Thymus (tissue), 11 donors: ENCODE measurements around the gene TTC31. TPM values are rescaled to one million over a fixed set of nuclear protein-coding genes. Genes with fewer than 3 reads are reported as not detected.

Source experiments
- DNase-seq, 9 donors: peaks; one replicate each; pipeline ENCODE4 v3.0.0-alpha.2; 2013; ENCODE audit warnings: low spot score in 9 of 9, low read depth in 6 of 9, missing footprints in 1 of 9
- H3K27ac ChIP-seq, 2 donors: one replicate each; pipeline ENCODE4 v1.5.1; 2013; ENCODE audit warnings: control low read depth in 1 of 2, low read depth in 1 of 2, low read length in 1 of 2, mild to moderate bottlenecking in 1 of 2, moderate library complexity in 1 of 2
- H3K27me3 ChIP-seq, 2 donors: one replicate each; pipeline ENCODE4 v1.5.1; 2013; ENCODE audit warnings: low read length in 1 of 2; ENCODE audit not compliant: control insufficient read depth in 2 of 2, insufficient read depth in 1 of 2
- H3K36me3 ChIP-seq, 2 donors: one replicate each; pipeline ENCODE4 v1.5.1; 2013; ENCODE audit warnings: low read length in 1 of 2, mild to moderate bottlenecking in 1 of 2, moderate library complexity in 1 of 2; ENCODE audit not compliant: control insufficient read depth in 2 of 2, insufficient read depth in 2 of 2
- H3K4me1 ChIP-seq, 2 donors: one replicate each; pipeline ENCODE4 v1.5.1; 2013; ENCODE audit warnings: low read length in 2 of 2; ENCODE audit not compliant: control insufficient read depth in 2 of 2, insufficient read depth in 2 of 2
- H3K4me3 ChIP-seq, 2 donors: one replicate each; pipeline ENCODE4 v1.5.1; 2013; ENCODE audit warnings: low read length in 2 of 2, control low read depth in 1 of 2, mild to moderate bottlenecking in 1 of 2
- H3K9me3 ChIP-seq, 2 donors: one replicate each; pipeline ENCODE4 v1.5.1; 2013; ENCODE audit warnings: low read length in 1 of 2, mild to moderate bottlenecking in 1 of 2; ENCODE audit not compliant: control insufficient read depth in 2 of 2, insufficient read depth in 1 of 2
- WGBS: extraction: QIAGEN DNeasy Blood & Tissue Kit; methylation state at CpG from one replicate; pipeline ENCODE4 v1.1.7; 2013; 5-methylcytosine and 5-hydroxymethylcytosine counted together
- polyA plus RNA-seq: library from polyadenylated mRNA; stranded (reverse); fragments of 200-250 nt; gene quantifications from one replicate; pipeline ENCODE4 v1.2.3, GENCODE V29; 2013
- total RNA-seq: library from RNA; stranded (reverse); fragments of 120-200 nt; gene quantifications from one replicate; pipeline ENCODE4 v1.2.4, GENCODE V29; 2013
- donor health status: healthy.

TTC31 gene
- total and polyA plus RNA-seq, 2 donors: 10.3 to 23.5 TPM

- Histone ChIP-seq H3K27ac (no peak overlapping the region), H3K9me3 (no peaks in the 10 kb centered on the region), H3K36me3 (peaks cover 31% of the 10 kb centered on the region in 2 donors), H3K27me3 (peaks cover 0 to 2% of the 10 kb centered on the region in 2 donors), H3K4me3 (no peak overlapping the region), H3K4me1 (peaks cover 21 to 31% of the 10 kb centered on the region in 2 donors)
- DNase-seq: peak in 3 of 9 donors; percentile 45 to 73 (median 47)
Measured at GRCh38 chr2:74532222-74532621, 49.3 kb downstream of the TTC31 start.

- no peak for DNase-seq
- 97% methylated on average over 4 of the region's 4 CpGs for WGBS
- no peak overlapping the region for H3K4me3 ChIP-seq
- H3K4me1 ChIP-seq: peaks cover 14 to 23% of the 10 kb centered on the region in 2 donors
- no peaks in the 10 kb centered on the region for H3K9me3 ChIP-seq
- H3K27ac ChIP-seq: no peak overlapping the region
- peaks cover 0 to 2% of the 10 kb centered on the region in 2 donors for H3K27me3 ChIP-seq
- H3K36me3 ChIP-seq: peaks cover 19 to 21% of the 10 kb centered on the region in 2 donors
Measured at GRCh38 chr2:74533464-74533863, 50.6 kb downstream of the TTC31 start.

GRCh38 chr2:74534411-74534810 is 51.5 kb downstream of the TTC31 start:
- no peak for DNase-seq
- Histone ChIP-seq H3K27ac (no peak overlapping the region), H3K4me1 (peaks cover 10 to 19% of the 10 kb centered on the region in 2 donors), H3K36me3 (peaks cover 19 to 21% of the 10 kb centered on the region in 2 donors), H3K27me3 (peaks cover 0 to 10% of the 10 kb centered on the region in 2 donors), H3K9me3 (no peaks in the 10 kb centered on the region), H3K4me3 (no peak overlapping the region)
- WGBS: 94% methylated on average over 12 of the region's 12 CpGs

- peaks cover 0 to 14% of the 10 kb centered on the region in 2 donors for H3K27me3 ChIP-seq
- peaks cover 10 to 18% of the 10 kb centered on the region in 2 donors for H3K4me1 ChIP-seq
- peaks cover 19 to 21% of the 10 kb centered on the region in 2 donors for H3K36me3 ChIP-seq
- no peaks in the 10 kb centered on the region for H3K9me3 ChIP-seq
- no peak overlapping the region for H3K4me3 ChIP-seq
- H3K27ac ChIP-seq: no peak overlapping the region
- no peak for DNase-seq
- 97% methylated on average over 10 of the region's 10 CpGs for WGBS
Measured at GRCh38 chr2:74535440-74535965, 52.6 kb downstream of the TTC31 start.

- no peak for DNase-seq
- 94% methylated on average over 23 of the region's 23 CpGs for WGBS
- peaks cover 15 to 17% of the 10 kb centered on the region in 2 donors for H3K36me3 ChIP-seq
- no peak overlapping the region for H3K27ac ChIP-seq
- H3K4me3 ChIP-seq: no peak overlapping the region
- H3K4me1 ChIP-seq: peaks cover 1 to 10% of the 10 kb centered on the region in 2 donors
- H3K27me3 ChIP-seq: peaks cover 0 to 14% of the 10 kb centered on the region in 2 donors
- H3K9me3 ChIP-seq: no peaks in the 10 kb centered on the region
Measured at GRCh38 chr2:74536166-74536950, 53.5 kb downstream of the TTC31 start.

- Histone ChIP-seq H3K4me3 (no peak overlapping the region), H3K36me3 (peaks cover 12 to 15% of the 10 kb centered on the region in 2 donors), H3K27me3 (peaks cover 0 to 14% of the 10 kb centered on the region in 2 donors), H3K27ac (no peak overlapping the region), H3K4me1 (peaks cover 0 to 6% of the 10 kb centered on the region in 2 donors), H3K9me3 (no peaks in the 10 kb centered on the region)
- WGBS: 96% methylated on average over 4 of the region's 4 CpGs
- DNase-seq: no peak
Measured at GRCh38 chr2:74537140-74537539, 54.3 kb downstream of the TTC31 start.

GRCh38 chr2:74538881-74539339 is 56.0 kb downstream of the TTC31 start:
- WGBS: 17% methylated on average over 7 of the region's 7 CpGs
- Histone ChIP-seq H3K4me1 (peaks cover 0 to 6% of the 10 kb centered on the region in 2 donors), H3K4me3 (no peak overlapping the region), H3K36me3 (no peaks in the 10 kb centered on the region), H3K27me3 (peaks cover 0 to 14% of the 10 kb centered on the region in 2 donors), H3K27ac (no peak overlapping the region), H3K9me3 (no peaks in the 10 kb centered on the region)
- no peak for DNase-seq

GRCh38 chr2:74540291-74540690 is 57.4 kb downstream of the TTC31 start:
- no peaks in the 10 kb centered on the region for H3K36me3 ChIP-seq
- H3K4me3 ChIP-seq: no peak overlapping the region
- H3K27me3 ChIP-seq: peaks cover 0 to 14% of the 10 kb centered on the region in 2 donors
- H3K27ac ChIP-seq: no peak overlapping the region
- no peak for DNase-seq
- no peaks in the 10 kb centered on the region for H3K9me3 ChIP-seq
- H3K4me1 ChIP-seq: peaks cover 0 to 6% of the 10 kb centered on the region in 2 donors
- WGBS: 96% methylated on average over 5 of the region's 5 CpGs

- 95% methylated on average over 1 of the region's 1 CpG for WGBS
- DNase-seq: no peak
- H3K36me3 ChIP-seq: no peaks in the 10 kb centered on the region
Measured at GRCh38 chr2:74542978-74543377, 60.1 kb downstream of the TTC31 start.

More at GRCh38 chr2:74542978-74543377, 60.1 kb downstream of the TTC31 start:
- Histone ChIP-seq H3K9me3 (no peaks in the 10 kb centered on the region), H3K27me3 (peaks cover 10 to 32% of the 10 kb centered on the region in 2 donors), H3K4me1 (peaks cover 0 to 3% of the 10 kb centered on the region in 2 donors), H3K4me3 (no peak overlapping the region), H3K27ac (no peak overlapping the region)
